GM23338 (cell line): ENCODE results near the gene OR2M7.

Experiments used
- CREB1 ChIP-seq: fragments of 250-450 bp; sonication (Bioruptor Pico); IDR thresholded peaks from 2 replicates; pipeline ENCODE4 v1.5.0; 2020; ENCODE audit warnings: low read depth, mild to moderate bottlenecking, moderate library complexity
- CTCF ChIP-seq, 2 experiments: fragments of 200-600 bp in 1 of 2; sonication (generic) in 1 of 2; conservative IDR thresholded peaks; 2 replicates each; pipeline versions ENCODE4 v1.5.1 to v1.6.1; 2016 to 2017; ENCODE audit warnings: antibody characterized with exemption in 2 of 2, low read depth in 2 of 2, mild to moderate bottlenecking in 2 of 2, moderate library complexity in 1 of 2
- EZH2 ChIP-seq: fragments of 200-600 bp; sonication (generic); IDR thresholded peaks from one replicate; pipeline ENCODE4 v1.8.0; 2017; ENCODE audit warnings: antibody characterized with exemption, mild to moderate bottlenecking, low read depth; ENCODE audit not compliant: unreplicated experiment
- EZH2phosphoT487 ChIP-seq: fragments of 200-600 bp; sonication (generic); IDR thresholded peaks from one replicate; pipeline ENCODE4 v1.8.1; 2018; ENCODE audit warnings: antibody characterized with exemption; ENCODE audit not compliant: unreplicated experiment
- JUNB ChIP-seq: IDR thresholded peaks from one replicate; pipeline ENCODE4 v1.6.1; 2016; ENCODE audit warnings: antibody characterized with exemption; ENCODE audit not compliant: unreplicated experiment
- POLR2AphosphoS5 ChIP-seq: IDR thresholded peaks from 2 replicates; pipeline ENCODE4 v1.6.1; 2016; ENCODE audit warnings: antibody characterized with exemption, low read depth
- REST ChIP-seq: IDR thresholded peaks from one replicate; pipeline ENCODE4 v1.6.1; 2018; ENCODE audit warnings: antibody characterized with exemption; ENCODE audit not compliant: unreplicated experiment
- STAT1 ChIP-seq: IDR thresholded peaks from one replicate; pipeline ENCODE4 v1.6.1; 2016; ENCODE audit warnings: antibody characterized with exemption; ENCODE audit not compliant: unreplicated experiment
- ZNF462 ChIP-seq: fragments of 250-450 bp; sonication (Bioruptor Pico); IDR thresholded peaks from 2 replicates; pipeline ENCODE4 v1.5.0; 2020; ENCODE audit warnings: mild to moderate bottlenecking, moderate library complexity
- TF ChIP-seq, protein P1 (sequence below): IDR thresholded peaks from 2 replicates; pipeline ENCODE4 v1.6.1; 2016; ENCODE audit warnings: antibody characterized with exemption

GRCh38 chr1:248277876-248278275 is 46.5 kb downstream of the OR2M7 start, which contains the start of gene OR2T33:
- TF ChIP-seq CTCF (conservative IDR thresholded peaks at IDR 0.05; ENCODE audit: low read depth in 2 of 2) (no peak), REST (no peak), JUNB (no peak), EZH2phosphoT487 (no peak), ZNF462 (CRISPR knock-in tag) (no peak), POLR2AphosphoS5 (no peak), EZH2 (no peak), CREB1 (CRISPR knock-in tag) (no peak), STAT1 (no peak)
- TF ChIP-seq, protein P1, sequence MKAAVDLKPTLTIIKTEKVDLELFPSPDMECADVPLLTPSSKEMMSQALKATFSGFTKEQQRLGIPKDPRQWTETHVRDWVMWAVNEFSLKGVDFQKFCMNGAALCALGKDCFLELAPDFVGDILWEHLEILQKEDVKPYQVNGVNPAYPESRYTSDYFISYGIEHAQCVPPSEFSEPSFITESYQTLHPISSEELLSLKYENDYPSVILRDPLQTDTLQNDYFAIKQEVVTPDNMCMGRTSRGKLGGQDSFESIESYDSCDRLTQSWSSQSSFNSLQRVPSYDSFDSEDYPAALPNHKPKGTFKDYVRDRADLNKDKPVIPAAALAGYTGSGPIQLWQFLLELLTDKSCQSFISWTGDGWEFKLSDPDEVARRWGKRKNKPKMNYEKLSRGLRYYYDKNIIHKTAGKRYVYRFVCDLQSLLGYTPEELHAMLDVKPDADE, result no peak
